M059J (cell line): ENCODE data around the gene RASGRP3. TPM values are rescaled to one million over a fixed set of nuclear protein-coding genes. Genes with fewer than 3 reads are reported as not detected.

Experiments
- total RNA-seq: library from RNA; depleted of rRNA; stranded (reverse); fragments of >200 nt; shearing (Covaris generic); gene quantifications from 2 replicates; pipeline ENCODE4 v1.2.3, GENCODE V29; 2014; rRNA removed

RASGRP3 gene
- total RNA-seq, 1 experiment from 2014 or later = 24.5 TPM

Other genes with a start within 250 kb of the RASGRP3 start
- 14.9 and 28.3 TPM in 2 replicates for gene FAM98A, start 122.7 kb downstream of the RASGRP3 start, total RNA-seq